Fibroblast of skin of left quadriceps (primary cell): ENCODE results near the gene PEX13.
"Not testable (repeated sequence)": the region's sequence is repeated elsewhere in the genome, so short reads cannot be mapped to it uniquely, and the experiment has no call there.

Experiments used
- DNase-seq, 2 experiments: peaks; one replicate each; pipeline ENCODE4 v3.0.0-alpha.2; 2013; ENCODE audit warnings: low read depth in 2 of 2

PEX13 gene

GRCh38 chr2:61017556-61018317 is at the start of gene PEX13, which contains the start of gene PUS10:
TSS of gene PEX13 (plus strand) at chr2:61017720. CDS start at chr2:61017760, 40 bp downstream.
TSS of gene PUS10 (minus strand) at chr2:61018255. CDS start at chr2:61011890, 6,365 bp downstream.
- peak; percentile 34 to 35 for DNase-seq

DNA sequence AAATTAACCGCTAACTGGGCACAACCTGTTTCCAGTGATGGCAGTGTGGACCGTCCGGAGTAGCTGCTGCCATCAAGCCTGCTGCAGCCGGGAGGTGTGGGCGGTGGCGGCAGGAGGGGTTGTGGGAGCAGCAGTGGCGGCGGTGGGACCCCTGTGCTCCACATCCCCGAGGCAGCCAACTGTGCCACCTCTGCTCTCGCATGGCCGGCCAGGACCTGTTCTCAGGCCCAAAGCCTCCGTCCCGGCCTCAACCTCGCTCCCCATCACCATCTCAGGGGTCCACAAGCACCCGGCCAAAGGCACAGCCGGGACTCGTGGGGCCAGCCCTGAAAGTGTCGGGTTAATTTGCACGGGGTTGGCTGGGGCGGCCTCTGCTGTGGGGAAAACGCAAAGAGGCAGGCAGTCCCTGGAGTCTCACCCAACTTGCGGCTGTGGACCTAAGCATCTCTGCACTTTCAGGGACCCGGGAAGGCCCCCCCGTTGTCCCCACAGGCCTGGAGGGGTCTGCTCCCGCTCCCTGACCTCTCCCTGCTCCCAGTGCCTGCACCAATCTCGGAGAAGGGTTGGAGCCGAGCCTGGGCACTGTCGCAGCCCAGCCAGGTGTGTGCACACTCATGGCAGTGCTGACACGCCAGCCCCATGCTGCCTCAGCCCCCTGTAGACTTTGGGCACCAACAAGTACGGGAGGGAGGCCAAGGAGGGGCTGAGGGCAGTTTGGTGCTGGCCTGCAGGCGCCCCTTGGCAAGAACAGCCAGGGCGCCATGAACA is 44.4 kb upstream of the PEX13 start:
- DNase-seq = no peak

- no peak for DNase-seq
These were observed 43.8 kb upstream of the PEX13 start for GRCh38 chr2:60973705-60974104.

- no peak for DNase-seq
These were observed 42.9 kb upstream of the PEX13 start for GRCh38 chr2:60974652-60975051.

DNA sequence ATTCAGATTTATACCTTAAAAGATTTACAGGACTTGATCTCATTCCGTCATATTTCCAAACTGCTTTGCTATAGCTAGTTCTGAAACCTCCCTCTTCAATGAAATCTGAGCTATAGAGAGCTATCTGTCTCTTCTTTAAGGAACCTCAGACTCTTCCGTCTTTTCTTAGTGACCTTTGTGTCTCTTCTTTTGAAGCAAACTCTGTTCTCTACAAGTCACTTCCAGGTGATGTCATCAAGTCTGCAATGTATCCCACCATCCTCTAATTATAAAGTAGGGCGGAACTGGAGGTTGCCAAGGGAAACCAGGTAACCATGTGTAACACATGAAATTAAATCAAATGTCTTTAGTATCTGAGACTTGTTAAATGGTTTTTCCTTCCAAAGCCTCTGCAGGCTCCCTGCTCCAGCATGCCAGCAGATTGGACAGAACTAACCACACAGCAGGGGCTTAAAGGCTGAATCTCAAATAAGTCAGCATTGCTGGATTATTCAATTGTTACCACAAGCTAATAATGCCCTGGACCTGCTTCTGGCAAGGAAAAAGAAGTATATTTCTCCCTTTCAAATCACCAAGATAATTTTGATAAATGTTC is 41.2 kb upstream of the PEX13 start:
- DNase-seq = no peak

DNA sequence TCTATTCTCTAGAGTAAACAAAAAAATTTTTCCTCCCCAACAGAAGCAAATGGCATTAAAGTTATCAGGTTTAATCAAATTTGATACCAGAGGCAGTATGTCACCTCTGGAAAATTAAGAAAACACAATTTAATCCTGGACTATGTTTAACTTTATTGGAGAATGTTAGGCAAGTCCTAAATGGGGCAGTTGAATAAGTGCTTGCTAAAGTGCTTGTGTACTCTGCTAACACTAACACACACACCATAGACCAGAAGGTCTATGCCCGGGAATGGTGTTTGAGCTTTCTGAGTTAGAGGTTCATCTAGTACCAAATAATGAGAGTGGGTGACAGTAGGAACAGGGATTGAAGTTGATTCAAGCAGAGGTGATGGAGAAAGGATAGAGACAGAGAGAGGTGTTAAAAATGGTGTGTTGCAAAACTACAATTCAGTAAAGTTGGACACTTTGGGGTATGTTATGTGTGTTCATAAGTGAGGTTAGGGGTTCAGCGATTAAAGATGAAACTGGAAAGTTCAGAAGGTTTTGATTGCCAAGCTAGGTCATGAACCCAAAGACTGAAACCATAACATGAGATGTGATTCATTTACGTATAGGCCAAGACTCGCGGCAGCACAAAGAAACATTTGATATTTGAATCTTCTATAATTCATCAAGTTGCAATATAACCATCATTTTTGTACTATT is 40.5 kb upstream of the PEX13 start:
- no peak for DNase-seq

GRCh38 chr2:60977562-60977895 is 40.0 kb upstream of the PEX13 start:
- no peak for DNase-seq

GRCh38 chr2:60979231-60979630 is 38.3 kb upstream of the PEX13 start:
- DNase-seq = no peak

GRCh38 chr2:60980071-60980815 is 37.3 kb upstream of the PEX13 start:
- no peak for DNase-seq

DNA sequence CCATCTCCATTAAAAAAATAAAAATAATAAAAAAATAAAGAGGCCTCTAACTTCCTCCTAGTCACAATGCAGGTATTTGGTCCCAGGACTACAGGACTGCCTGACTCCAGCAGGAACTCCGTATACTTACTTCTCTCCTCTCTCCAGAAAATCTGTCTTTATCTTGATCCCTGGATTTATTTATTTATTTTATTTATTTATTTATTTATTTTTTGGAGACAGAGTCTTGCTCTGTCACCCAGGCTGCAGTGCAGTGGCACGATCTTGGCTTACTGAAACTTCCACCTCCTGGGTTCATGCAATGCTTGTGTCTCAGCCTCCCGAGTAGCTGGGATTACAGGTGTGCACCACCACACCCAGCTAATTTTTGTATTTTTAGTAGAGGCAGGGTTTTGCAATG is 35.5 kb upstream of the PEX13 start:
- not testable (repeated sequence) for DNase-seq

- no peak for DNase-seq
These were observed 32.8 kb upstream of the PEX13 start for GRCh38 chr2:60984720-60985119.

DNA sequence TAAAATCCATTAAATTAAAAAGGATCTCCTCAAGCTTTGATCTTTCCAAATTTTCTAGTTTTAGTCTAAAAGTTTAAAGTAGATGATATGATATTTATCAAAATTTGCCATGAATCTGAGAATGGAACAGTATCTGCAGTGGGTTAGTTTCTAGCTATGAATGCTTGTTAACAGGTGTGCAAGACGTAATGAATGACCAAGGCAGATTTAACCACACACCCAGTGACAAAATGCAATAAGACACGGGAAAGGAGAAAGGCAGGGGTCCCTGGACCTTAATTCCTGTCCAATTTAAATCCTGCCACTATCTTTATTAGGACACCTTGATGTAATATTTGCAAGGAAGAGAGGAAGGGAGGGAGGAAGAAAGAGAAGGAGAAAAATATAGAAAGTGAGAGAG is 30.5 kb upstream of the PEX13 start:
- no peak for DNase-seq

GRCh38 chr2:60987656-60988055 is 29.9 kb upstream of the PEX13 start:
- DNase-seq = not testable (repeated sequence)

DNA sequence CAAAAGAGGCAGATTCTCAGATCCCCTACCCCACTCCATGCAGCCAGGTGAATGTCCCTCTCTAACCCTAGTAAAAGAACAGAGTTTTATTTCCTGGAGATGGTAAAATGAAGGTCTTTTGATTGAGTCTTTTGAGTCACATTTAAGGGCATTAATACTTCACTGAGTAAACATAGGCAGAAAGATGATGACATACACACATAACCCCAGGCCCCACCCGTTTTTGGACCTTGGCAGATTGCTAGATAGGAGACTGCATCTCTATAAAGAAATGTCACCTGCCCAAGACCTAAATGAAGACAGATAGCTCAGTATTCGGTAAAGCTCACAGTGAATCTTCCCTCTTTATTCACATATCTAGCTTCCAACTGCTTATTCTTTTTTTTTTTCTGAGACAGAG is 28.3 kb upstream of the PEX13 start:
- no peak for DNase-seq

DNA sequence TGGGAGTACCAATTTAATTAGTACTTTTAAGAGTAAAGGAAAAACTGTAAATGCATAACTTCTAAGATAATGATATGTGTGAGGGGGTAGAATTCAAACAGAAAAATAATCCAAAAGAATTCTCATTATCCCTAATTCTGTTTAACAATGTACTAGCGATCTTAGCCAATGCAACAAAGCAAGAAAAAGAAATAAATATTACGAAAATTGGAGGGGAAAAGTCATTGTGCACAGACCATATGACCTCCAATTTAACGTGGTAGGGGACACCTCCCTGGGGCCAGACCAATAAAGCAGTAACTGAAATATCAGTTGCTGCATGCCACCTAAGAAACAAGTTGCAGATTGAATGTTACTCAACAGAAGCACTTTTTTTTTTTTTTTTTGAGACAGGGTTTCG is 25.9 kb upstream of the PEX13 start:
- no peak for DNase-seq

DNA sequence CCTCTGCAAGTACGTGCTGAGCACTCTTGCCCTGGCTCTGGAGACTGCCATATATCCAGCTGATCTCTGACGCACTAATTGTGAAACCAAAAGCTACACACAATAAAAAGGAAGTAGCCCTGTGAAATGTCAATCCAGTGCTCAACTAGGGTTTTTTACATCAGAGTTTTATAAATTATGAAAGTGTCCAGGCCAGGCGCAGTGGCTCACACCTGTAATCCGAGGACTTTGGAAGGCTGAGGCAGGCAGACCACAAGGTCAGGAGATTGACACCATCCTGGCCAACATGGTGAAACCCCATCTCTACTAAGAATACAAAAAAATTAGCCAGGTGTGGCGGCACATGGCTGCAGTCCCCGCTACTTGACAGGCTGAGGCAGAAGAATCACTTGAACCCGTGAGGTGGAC is 24.5 kb upstream of the PEX13 start:
- DNase-seq = no peak

DNA sequence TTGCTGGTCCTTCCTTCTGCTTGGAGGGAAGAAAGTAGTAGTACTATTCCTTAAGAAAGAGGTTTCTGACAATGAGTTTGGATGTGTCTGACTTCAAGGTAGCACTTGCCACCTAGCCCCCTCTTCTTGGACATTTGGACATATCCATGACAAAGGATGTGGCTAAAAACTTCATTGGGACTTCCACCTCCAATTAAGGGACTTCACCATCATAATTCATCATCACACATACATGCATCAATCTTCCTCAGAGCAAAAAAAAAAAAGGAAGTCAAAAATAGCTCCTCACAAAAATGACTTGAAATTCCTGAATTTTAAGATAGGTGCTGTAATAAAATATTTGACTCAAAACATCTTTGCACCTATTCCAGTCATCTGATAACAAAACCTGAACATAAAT is 23.4 kb upstream of the PEX13 start:
- no peak for DNase-seq

DNA sequence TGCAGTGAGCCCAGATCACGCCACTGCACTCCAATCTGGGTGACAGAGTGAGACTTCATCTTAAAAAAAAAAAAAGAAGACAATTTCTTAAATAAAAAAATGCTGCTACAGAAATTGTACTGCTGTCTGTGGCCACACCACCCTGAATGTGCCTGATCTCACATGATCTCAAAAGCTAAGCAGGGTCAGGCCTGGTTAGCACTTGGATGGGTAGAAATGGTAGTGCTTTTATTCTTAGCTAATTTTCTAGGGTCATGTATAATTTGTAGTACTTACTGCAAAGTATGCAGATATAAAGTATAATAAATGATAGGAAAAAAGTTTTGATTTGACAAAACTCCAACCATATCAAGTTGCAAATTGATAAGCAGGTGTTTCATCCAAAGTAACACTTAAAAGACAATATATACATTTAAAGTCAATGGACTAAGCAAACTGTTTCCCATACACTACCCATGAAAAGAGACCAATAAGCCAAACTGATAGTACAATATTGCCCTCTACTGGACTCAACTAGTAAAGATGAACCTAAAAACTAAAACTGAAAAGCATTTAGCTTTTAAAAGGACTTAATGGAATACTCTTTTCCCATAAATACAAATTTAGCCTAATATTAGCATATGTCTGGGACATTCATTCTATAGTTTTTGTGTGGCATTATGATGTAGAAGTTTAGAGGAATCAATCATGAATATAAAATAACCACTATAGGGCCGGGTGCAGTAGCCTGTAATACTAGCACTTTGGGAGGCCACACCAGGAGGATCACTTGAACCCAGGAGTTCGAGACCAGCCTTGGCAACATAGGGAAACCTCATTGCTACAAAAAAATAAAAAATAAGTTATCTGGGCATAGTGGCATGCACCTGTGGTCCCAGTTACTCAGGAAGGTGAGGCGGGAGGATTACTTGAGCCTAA is 18.6 kb upstream of the PEX13 start:
- DNase-seq = peak in 1 of 2 experiments; percentile 26

DNA sequence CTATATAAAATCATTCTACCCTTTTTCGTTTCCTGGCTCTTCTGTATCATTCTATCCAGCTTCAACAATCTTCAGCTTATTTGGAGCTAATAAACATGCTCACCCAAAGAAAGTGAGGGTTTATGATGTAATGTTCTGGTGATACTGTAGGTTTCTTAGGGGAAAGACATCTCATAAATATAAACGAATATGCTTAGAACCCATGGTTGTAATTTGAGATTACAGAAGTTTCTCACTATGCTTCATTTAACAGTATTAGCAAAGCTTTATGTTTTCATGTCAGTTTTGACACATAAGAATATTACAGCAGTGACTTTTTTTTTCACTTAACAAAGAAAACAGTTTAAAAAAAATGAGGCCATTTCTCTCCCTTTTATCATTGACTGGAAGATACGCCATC is 11.8 kb upstream of the PEX13 start:
- no peak for DNase-seq

GRCh38 chr2:61006486-61007105 is 10.9 kb upstream of the PEX13 start:
- no peak for DNase-seq
